ENCODE results near the gene FHIP1B.
A peak's percentile ranks its signal among the peaks of the same experiment; 100 is the strongest.

The FHIP1B gene

GRCh38 chr11:6238902-6239301, 4.5 kb upstream of the FHIP1B start, which contains the start of gene CNGA4:
Gene CNGA4, plus strand, starts transcription at chr11:6239089. Its CDS starts 118 bp downstream, at chr11:6239207.
- no peak for DNase-seq (ENCODE audit: low spot score)

- DNase-seq (ENCODE audit: low spot score): no peak
These were observed 3.4 kb upstream of the FHIP1B start for GRCh38 chr11:6237761-6238302.

- no peak for DNase-seq (ENCODE audit: low spot score)
These were observed 2.8 kb upstream of the FHIP1B start for GRCh38 chr11:6237266-6237665.

GRCh38 chr11:6233984-6234386, 451 bp downstream of the FHIP1B start:
- peak; percentile 4 for DNase-seq (ENCODE audit: low spot score)

GRCh38 chr11:6232899-6233298, 1.5 kb downstream of the FHIP1B start:
- DNase-seq (ENCODE audit: low spot score): no peak

- no peak for DNase-seq (ENCODE audit: low spot score)
These were observed 4.5 kb downstream of the FHIP1B start for GRCh38 chr11:6229911-6230310.

- DNase-seq (ENCODE audit: low spot score): no peak
These were observed 5.9 kb downstream of the FHIP1B start for GRCh38 chr11:6228520-6228919.

- no peak for DNase-seq (ENCODE audit: low spot score)
These were observed 8.5 kb downstream of the FHIP1B start for GRCh38 chr11:6225896-6226295.

- DNase-seq (ENCODE audit: low spot score): no peak
These were observed 9.4 kb downstream of the FHIP1B start for GRCh38 chr11:6225024-6225423.

- no peak for DNase-seq (ENCODE audit: low spot score)
These were observed 10.0 kb downstream of the FHIP1B start for GRCh38 chr11:6224421-6224820.

- DNase-seq (ENCODE audit: low spot score): no peak
These were observed 10.6 kb downstream of the FHIP1B start for GRCh38 chr11:6223854-6224253.

- DNase-seq (ENCODE audit: low spot score): peak; percentile 29
These were observed 15.1 kb downstream of the FHIP1B start for GRCh38 chr11:6219359-6219758.

GRCh38 chr11:6217722-6218121, 16.7 kb downstream of the FHIP1B start:
- DNase-seq (ENCODE audit: low spot score): no peak

- no peak for DNase-seq (ENCODE audit: low spot score)
These were observed 17.9 kb downstream of the FHIP1B start for GRCh38 chr11:6216501-6216900.

GRCh38 chr11:6214530-6214929, 19.9 kb downstream of the FHIP1B start:
- no peak for DNase-seq (ENCODE audit: low spot score)

- no peak for DNase-seq (ENCODE audit: low spot score)
These were observed 24.0 kb downstream of the FHIP1B start for GRCh38 chr11:6210274-6210955.

GRCh38 chr11:6209801-6210200, 24.6 kb downstream of the FHIP1B start:
- no peak for DNase-seq (ENCODE audit: low spot score)

- DNase-seq (ENCODE audit: low spot score): no peak
These were observed 27.8 kb downstream of the FHIP1B start for GRCh38 chr11:6206456-6207180.

- no peak for DNase-seq (ENCODE audit: low spot score)
These were observed 29.1 kb downstream of the FHIP1B start, which contains the start of gene C11orf42 for GRCh38 chr11:6205366-6205765. Gene C11orf42, plus strand, starts transcription at chr11:6205557. Its CDS starts 59 bp downstream, at chr11:6205616.

GRCh38 chr11:6204706-6205105, 29.7 kb downstream of the FHIP1B start:
- DNase-seq (ENCODE audit: low spot score): no peak

- DNase-seq (ENCODE audit: low spot score): no peak
These were observed 31.1 kb downstream of the FHIP1B start for GRCh38 chr11:6203327-6203726.

GRCh38 chr11:6202041-6202440, 32.4 kb downstream of the FHIP1B start:
- no peak for DNase-seq (ENCODE audit: low spot score)

- no peak for DNase-seq (ENCODE audit: low spot score)
These were observed 33.0 kb downstream of the FHIP1B start for GRCh38 chr11:6201481-6201880.
